Osteocyte (in vitro differentiated cells): ENCODE measurements around the gene LDHA. TPM values are rescaled to one million over a fixed set of nuclear protein-coding genes. Genes with fewer than 3 reads are reported as not detected.

ENCODE experiments used
- DNase-seq: peaks from one replicate; pipeline ENCODE4 v3.0.0; 2021; ENCODE audit warnings: mixed read lengths; ENCODE audit not compliant: unreplicated experiment; ENCODE audit errors: extremely low spot score
- H3K27ac Mint-ChIP-seq: one replicate; pipeline ENCODE4 v1.8.0; 2021; ENCODE audit warnings: mild to moderate bottlenecking, mixed read lengths; ENCODE audit not compliant: unreplicated experiment
- H3K27me3 Mint-ChIP-seq: one replicate; pipeline ENCODE4 v1.8.0; 2021; ENCODE audit warnings: mixed read lengths; ENCODE audit not compliant: unreplicated experiment
- H3K36me3 Mint-ChIP-seq: one replicate; pipeline ENCODE4 v1.8.0; 2021; ENCODE audit warnings: mixed read lengths; ENCODE audit not compliant: unreplicated experiment
- H3K4me1 Mint-ChIP-seq: one replicate; pipeline ENCODE4 v1.8.0; 2021; ENCODE audit warnings: mixed read lengths; ENCODE audit not compliant: unreplicated experiment
- H3K4me3 Mint-ChIP-seq: one replicate; pipeline ENCODE4 v1.8.0; 2021; ENCODE audit warnings: mild to moderate bottlenecking, moderate library complexity, mixed read lengths; ENCODE audit not compliant: unreplicated experiment
- H3K9me3 Mint-ChIP-seq: one replicate; pipeline ENCODE4 v1.8.0; 2021; ENCODE audit warnings: mixed read lengths; ENCODE audit not compliant: unreplicated experiment
- CTCF ChIP-seq: fragments of 200-600 bp; sonication (generic); IDR thresholded peaks from 2 replicates; pipeline ENCODE4 v1.5.0; 2021; ENCODE audit warnings: antibody characterized with exemption, mild to moderate bottlenecking, moderate library complexity
- total RNA-seq: library from RNA; stranded (reverse); gene quantifications from 2 replicates; pipeline ENCODE4 v1.2.1, GENCODE V29; 2021

LDHA gene
- total RNA-seq, 1 donor from 2014 or later = 491 TPM

- H3K4me1 Mint-ChIP-seq = peaks cover 28% of the 10 kb centered on the region
- TF ChIP-seq CTCF = no peak
- H3K27me3 Mint-ChIP-seq = no peaks in the 10 kb centered on the region
- no peaks in the 10 kb centered on the region for H3K9me3 Mint-ChIP-seq
- DNase-seq = peak; percentile 6
- peaks cover 34% of the 10 kb centered on the region for H3K36me3 Mint-ChIP-seq
- H3K27ac Mint-ChIP-seq = peak overlapping the region; percentile 62
- no peak overlapping the region for H3K4me3 Mint-ChIP-seq
These were observed 25.0 kb upstream of the LDHA start for GRCh38 chr11:18369398-18369797.

GRCh38 chr11:18371279-18371678 is 23.1 kb upstream of the LDHA start:
- Mint-ChIP-seq H3K36me3 (peaks cover 21% of the 10 kb centered on the region), H3K4me1 (peaks cover 20% of the 10 kb centered on the region), H3K9me3 (no peaks in the 10 kb centered on the region), H3K4me3 (no peak overlapping the region), H3K27ac (no peak overlapping the region), H3K27me3 (no peaks in the 10 kb centered on the region)
- peak; percentile 7 for DNase-seq
- TF ChIP-seq CTCF = no peak

- Mint-ChIP-seq H3K36me3 (peaks cover 12% of the 10 kb centered on the region), H3K9me3 (no peaks in the 10 kb centered on the region), H3K4me3 (no peak overlapping the region), H3K4me1 (peaks cover 11% of the 10 kb centered on the region), H3K27me3 (no peaks in the 10 kb centered on the region), H3K27ac (no peak overlapping the region)
- no peak for TF ChIP-seq CTCF
- no peak for DNase-seq
These were observed 22.2 kb upstream of the LDHA start for GRCh38 chr11:18372201-18372600.

GRCh38 chr11:18374956-18375355 is 19.4 kb upstream of the LDHA start:
- peak; percentile 10 for DNase-seq
- no peak for TF ChIP-seq CTCF
- Mint-ChIP-seq H3K36me3 (peaks cover 4% of the 10 kb centered on the region), H3K4me1 (no peaks in the 10 kb centered on the region), H3K27me3 (no peaks in the 10 kb centered on the region), H3K9me3 (no peaks in the 10 kb centered on the region), H3K27ac (no peak overlapping the region), H3K4me3 (no peak overlapping the region)

- Mint-ChIP-seq H3K9me3 (no peaks in the 10 kb centered on the region), H3K36me3 (peaks cover 4% of the 10 kb centered on the region), H3K4me1 (peaks cover under 1% of the 10 kb centered on the region), H3K4me3 (no peak overlapping the region), H3K27ac (no peak overlapping the region), H3K27me3 (no peaks in the 10 kb centered on the region)
- no peak for DNase-seq
- TF ChIP-seq CTCF = no peak
These were observed 18.4 kb upstream of the LDHA start for GRCh38 chr11:18375941-18376340.
